HepG2 (cell line): ENCODE measurements around the gene HEATR1. TPM values are rescaled to one million over a fixed set of nuclear protein-coding genes. Genes with fewer than 3 reads are reported as not detected.
A peak's percentile ranks its signal among the peaks of the same experiment; 100 is the strongest.

Experiments
- AGO2 ChIP-seq: fragments of 200-400 bp; formaldehyde crosslinking; optimal IDR thresholded peaks from 2 replicates; pipeline ENCODE3; 2017; ENCODE audit warnings: mild to moderate bottlenecking, low read depth, low read length, moderate library complexity
- FIP1L1 ChIP-seq: fragments of 200-400 bp; formaldehyde crosslinking; IDR thresholded peaks from 2 replicates; pipeline ENCODE4 v1.6.1; 2018; ENCODE audit warnings: low read depth, mild to moderate bottlenecking, low read length, moderate library complexity, borderline replicate concordance; ENCODE audit not compliant: insufficient read depth
- FOXA1 ChIP-seq, 2 experiments: fragments of 450-650 bp in 1 of 2; sonication (generic) in 1 of 2; formaldehyde crosslinking in 1 of 2; IDR thresholded peaks; 2 replicates each; pipeline versions ENCODE4 v1.4.0 to v1.6.1; 2016 to 2020; ENCODE audit warnings: missing genetic modification reagents in 1 of 2
- FOXP1 ChIP-seq, 2 experiments: fragments of 450-650 bp in 1 of 2; IDR thresholded peaks; 2 replicates each; pipeline ENCODE4 v1.6.1; 2017 to 2018; ENCODE audit warnings: antibody characterized with exemption in 1 of 2
- HOXA5 ChIP-seq: sonication (generic); formaldehyde crosslinking; IDR thresholded peaks from 2 replicates; pipeline ENCODE4 v1.4.0; 2020; ENCODE audit warnings: missing genetic modification reagents
- ISX ChIP-seq: sonication (generic); formaldehyde crosslinking; conservative IDR thresholded peaks from 2 replicates; pipeline ENCODE4 v1.5.0; 2020; ENCODE audit warnings: missing genetic modification reagents
- KDM3A ChIP-seq: IDR thresholded peaks from 2 replicates; pipeline ENCODE4 v1.6.1; 2018; ENCODE audit warnings: low read depth, missing compliant biosample characterization
- KLF16 ChIP-seq, 2 experiments: sonication (generic) in 1 of 2; formaldehyde crosslinking in 1 of 2; IDR thresholded peaks; 2 replicates each; pipeline versions ENCODE4 v1.6.1 to v1.8.0; 2016 to 2023; ENCODE audit warnings: missing genetic modification reagents in 2 of 2, missing compliant biosample characterization in 1 of 2
- MLX ChIP-seq: IDR thresholded peaks from 2 replicates; pipeline ENCODE4 v1.6.1; 2016
- MTA3 ChIP-seq: sonication (generic); formaldehyde crosslinking; IDR thresholded peaks from 2 replicates; pipeline ENCODE4 v1.4.0; 2020; ENCODE audit warnings: missing genetic modification reagents
- RARG ChIP-seq: sonication (generic); formaldehyde crosslinking; IDR thresholded peaks from 2 replicates; pipeline ENCODE4 v1.4.0; 2020; ENCODE audit warnings: low read depth, mild to moderate bottlenecking, missing genetic modification reagents
- REST ChIP-seq, 2 experiments: IDR thresholded peaks; 2 replicates each; pipeline ENCODE4 v1.6.1; 2011 to 2012; ENCODE audit warnings: low read length in 2 of 2, borderline replicate concordance in 1 of 2, low read depth in 1 of 2, mild to moderate bottlenecking in 1 of 2, moderate library complexity in 1 of 2
- SATB2 ChIP-seq: sonication (generic); formaldehyde crosslinking; IDR thresholded peaks from 2 replicates; pipeline ENCODE4 v1.5.0; 2020; ENCODE audit warnings: missing genetic modification reagents
- ZBED4 ChIP-seq: sonication (generic); formaldehyde crosslinking; IDR thresholded peaks from 2 replicates; pipeline ENCODE4 v1.4.0; 2020; ENCODE audit warnings: missing genetic modification reagents, borderline replicate concordance
- ZFP1 ChIP-seq: IDR thresholded peaks from 2 replicates; pipeline ENCODE4 v1.6.1; 2016
- ZNF292 ChIP-seq: sonication (generic); formaldehyde crosslinking; IDR thresholded peaks from 2 replicates; pipeline ENCODE4 v1.8.1; 2022; ENCODE audit warnings: mild to moderate bottlenecking, low read depth, missing genetic modification reagents, borderline replicate concordance
- ZNF3 ChIP-seq: IDR thresholded peaks from 2 replicates; pipeline ENCODE4 v1.7.0; 2017; ENCODE audit warnings: inconsistent platforms
- ZNF850 ChIP-seq: sonication (generic); formaldehyde crosslinking; conservative IDR thresholded peaks from 2 replicates; pipeline ENCODE4 v1.9.0; 2021; ENCODE audit warnings: mild to moderate bottlenecking, missing genetic modification reagents
- polyA plus RNA-seq, 8 experiments: library from polyadenylated mRNA; depleted of rRNA in 3 of 8; stranded (reverse) in 7 of 8; unstranded in 1 of 8; fragments of >200 nt; fragmentation: Illumina TruSeq in 4 of 8; extraction: Trizol in 4 of 8; gene quantifications; 2 replicates each; pipeline versions ENCODE4 v1.2.1 to v1.2.3, GENCODE V29; 2011 to 2016; ENCODE audit warnings: low read depth in 4 of 8, missing spikeins in 1 of 8, mixed read lengths in 1 of 8; ENCODE audit not compliant: insufficient read depth in 1 of 8
- total RNA-seq, 5 experiments: library from RNA; depleted of rRNA; stranded (reverse); fragments of >200 nt; fragmentation: Illumina TruSeq; extraction: Trizol; gene quantifications; 2 replicates each; pipeline ENCODE4 v1.2.3, GENCODE V29; 2016; ENCODE audit warnings: low read depth in 1 of 5
- TF ChIP-seq, protein P1 (sequence below): sonication (generic); formaldehyde crosslinking; IDR thresholded peaks from 2 replicates; pipeline ENCODE4 v1.4.0; 2020; ENCODE audit warnings: missing genetic modification reagents
- TF ChIP-seq, protein P2 (sequence below): IDR thresholded peaks from 2 replicates; pipeline ENCODE4 v1.6.1; 2016; ENCODE audit warnings: low read depth, control low read depth

Gene HEATR1
- total and polyA plus RNA-seq, 2 of the 13 experiments (the other 11 are each of a cell fraction or from before 2014, with no cell fraction given), result 10.2 to 45.8 TPM

GRCh38 chr1:236523704-236524141 is 80.6 kb downstream of the HEATR1 start, which contains the start of gene LGALS8 (continued):
- TF ChIP-seq, protein P1, sequence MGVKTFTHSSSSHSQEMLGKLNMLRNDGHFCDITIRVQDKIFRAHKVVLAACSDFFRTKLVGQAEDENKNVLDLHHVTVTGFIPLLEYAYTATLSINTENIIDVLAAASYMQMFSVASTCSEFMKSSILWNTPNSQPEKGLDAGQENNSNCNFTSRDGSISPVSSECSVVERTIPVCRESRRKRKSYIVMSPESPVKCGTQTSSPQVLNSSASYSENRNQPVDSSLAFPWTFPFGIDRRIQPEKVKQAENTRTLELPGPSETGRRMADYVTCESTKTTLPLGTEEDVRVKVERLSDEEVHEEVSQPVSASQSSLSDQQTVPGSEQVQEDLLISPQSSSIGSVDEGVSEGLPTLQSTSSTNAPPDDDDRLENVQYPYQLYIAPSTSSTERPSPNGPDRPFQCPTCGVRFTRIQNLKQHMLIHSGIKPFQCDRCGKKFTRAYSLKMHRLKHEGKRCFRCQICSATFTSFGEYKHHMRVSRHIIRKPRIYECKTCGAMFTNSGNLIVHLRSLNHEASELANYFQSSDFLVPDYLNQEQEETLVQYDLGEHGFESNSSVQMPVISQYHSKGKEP (CRISPR knock-in tag), result no peak
- no peak for TF ChIP-seq REST (IDR thresholded peaks at IDR 0.05; ENCODE audit: borderline replicate concordance in 1 of 2, low read depth in 1 of 2, low read length in 2 of 2)
- no peak for TF ChIP-seq SATB2 (CRISPR knock-in tag)
- TF ChIP-seq KDM3A (CRISPR knock-in tag), result no peak
- TF ChIP-seq AGO2, result peak; percentile 84
- TF ChIP-seq MLX (CRISPR knock-in tag), result no peak
- TF ChIP-seq MTA3 (CRISPR knock-in tag), result no peak
- TF ChIP-seq ZBED4 (CRISPR knock-in tag), result no peak
- TF ChIP-seq KLF16 (CRISPR knock-in tag; IDR thresholded peaks at IDR 0.05), result no peak; a peak in 1 of 4 replicates
- TF ChIP-seq FOXA1 (IDR thresholded peaks at IDR 0.05), result no peak
- TF ChIP-seq FOXA1 (CRISPR knock-in tag; IDR thresholded peaks at IDR 0.05), result no peak
- TF ChIP-seq FOXP1 (IDR thresholded peaks at IDR 0.05), result no peak
- TF ChIP-seq FOXP1 (CRISPR knock-in tag; IDR thresholded peaks at IDR 0.05), result no peak
- TF ChIP-seq ZNF3 (CRISPR knock-in tag), result no peak
- no peak for TF ChIP-seq ZFP1 (CRISPR knock-in tag)
- TF ChIP-seq, protein P2, sequence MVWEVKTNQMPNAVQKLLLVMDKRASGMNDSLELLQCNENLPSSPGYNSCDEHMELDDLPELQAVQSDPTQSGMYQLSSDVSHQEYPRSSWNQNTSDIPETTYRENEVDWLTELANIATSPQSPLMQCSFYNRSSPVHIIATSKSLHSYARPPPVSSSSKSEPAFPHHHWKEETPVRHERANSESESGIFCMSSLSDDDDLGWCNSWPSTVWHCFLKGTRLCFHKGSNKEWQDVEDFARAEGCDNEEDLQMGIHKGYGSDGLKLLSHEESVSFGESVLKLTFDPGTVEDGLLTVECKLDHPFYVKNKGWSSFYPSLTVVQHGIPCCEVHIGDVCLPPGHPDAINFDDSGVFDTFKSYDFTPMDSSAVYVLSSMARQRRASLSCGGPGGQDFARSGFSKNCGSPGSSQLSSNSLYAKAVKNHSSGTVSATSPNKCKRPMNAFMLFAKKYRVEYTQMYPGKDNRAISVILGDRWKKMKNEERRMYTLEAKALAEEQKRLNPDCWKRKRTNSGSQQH, result no peak
- TF ChIP-seq ZNF292 (CRISPR knock-in tag), result no peak; the same call in 1 of the 2 replicates
- no peak for TF ChIP-seq ISX (CRISPR knock-in tag)
- TF ChIP-seq ZNF850 (CRISPR knock-in tag), result 0 out of 2 replicates have a peak, but pooled peaks have one; percentile 73
- TF ChIP-seq FIP1L1, result no peak
- TF ChIP-seq HOXA5 (CRISPR knock-in tag), result no peak
- no peak for TF ChIP-seq RARG (CRISPR knock-in tag)
